Measurements from ENCODE around the gene KRTAP12-3.

DNA sequence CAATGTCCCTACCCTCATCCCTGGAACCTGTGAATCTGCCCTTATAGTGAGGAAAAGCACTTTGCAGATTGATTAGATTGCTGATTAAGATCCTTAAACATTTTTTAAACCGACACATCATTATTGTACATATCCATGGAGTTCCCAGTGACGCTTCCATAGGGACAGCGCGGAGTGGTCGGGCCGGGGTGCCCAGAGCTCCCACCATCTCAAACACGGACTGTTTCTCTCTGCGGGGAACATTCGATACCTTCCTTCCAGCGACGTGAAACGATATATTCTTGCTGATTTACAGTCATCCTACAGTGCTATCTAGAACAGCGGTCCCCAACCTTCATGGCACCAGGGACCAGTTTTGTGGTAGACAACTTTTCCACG lies 43.3 kb downstream of the KRTAP12-3 start:
- TF ChIP-seq POLR2AphosphoS5 (IDR thresholded peaks at IDR 0.05; ENCODE audit: borderline replicate concordance, low read depth, low read length) (no peak), EZH2 (IDR thresholded peaks at IDR 0.05) (no peak), FOXP2 (optimal IDR thresholded peaks at IDR 0.05; ENCODE audit: control extremely low read depth, extremely low read length, insufficient read depth) (no peak)

Data from SK-N-MC (cell line).